SK-N-SH (cell line): ENCODE measurements around the gene TMEM60. TPM values are rescaled to one million over a fixed set of nuclear protein-coding genes. Genes with fewer than 3 reads are reported as not detected.

ENCODE experiments used
- CTCF ChIA-PET: fragments of 300-600, 350-600 bp; formaldehyde crosslinking; extraction: SDS; loops from one replicate; lab custom pipeline; 2021; lab: Yijun Ruan, JAX
- POLR2A ChIA-PET: fragments of 350-600 bp; sonication (Branson Sonifier 250); formaldehyde crosslinking; extraction: SDS; loops from one replicate; lab custom pipeline; 2020; ENCODE audit warnings: antibody characterized with exemption, inconsistent platforms; lab: Yijun Ruan, JAX
- DNase-seq: peaks from one replicate; pipeline ENCODE4 v3.0.0; 2012
- H2AFZ ChIP-seq: fragments of 200-600 bp; sonication (generic); 2 replicates; pipeline ENCODE4 v1.8.1; 2016; ENCODE audit warnings: antibody characterized with exemption, mild to moderate bottlenecking, low read depth
- H3F3A ChIP-seq: fragments of 200-600 bp; sonication (generic); replicated peaks from 2 replicates; pipeline ENCODE3; 2016; ENCODE audit warnings: antibody characterized with exemption, mild to moderate bottlenecking; ENCODE audit not compliant: insufficient read depth
- H3K27ac ChIP-seq, 2 experiments: fragments of 200-500 bp in 1 of 2; fragments of 200-600 bp in 1 of 2; sonication (Bioruptor generic) in 1 of 2; sonication (generic), shearing (Covaris generic) in 1 of 2; 2 replicates each; pipeline versions ENCODE4 v1.5.1 to v1.6.1; 2014 to 2016; ENCODE audit warnings: low read depth in 2 of 2, inconsistent platforms in 1 of 2, low read length in 1 of 2, mild to moderate bottlenecking in 1 of 2, mixed read lengths in 1 of 2
- H3K27me3 ChIP-seq: fragments of 200-600 bp; sonication (generic), shearing (Covaris generic); 2 replicates; pipeline ENCODE4 v1.6.1; 2016; ENCODE audit warnings: mixed run types; ENCODE audit not compliant: insufficient read depth
- H3K36me3 ChIP-seq, 2 experiments: fragments of 200-500 bp in 1 of 2; fragments of 200-600 bp in 1 of 2; sonication (Bioruptor generic) in 1 of 2; sonication (generic) in 1 of 2; replicated peaks in 1 of 2; 2 replicates each; pipeline versions ENCODE3 to v1.5.1; 2014 to 2016; ENCODE audit warnings: low read length in 1 of 2, mild to moderate bottlenecking in 1 of 2; ENCODE audit not compliant: insufficient read depth in 2 of 2, control insufficient read depth in 1 of 2
- H3K4me1 ChIP-seq, 2 experiments: fragments of 200-500 bp in 1 of 2; fragments of 200-600 bp in 1 of 2; sonication (Bioruptor generic) in 1 of 2; sonication (generic), shearing (Covaris generic) in 1 of 2; 2 replicates each; pipeline versions ENCODE4 v1.5.1 to v1.6.1; 2014 to 2016; ENCODE audit warnings: low read depth in 1 of 2, low read length in 1 of 2, mixed run types in 1 of 2; ENCODE audit not compliant: insufficient read depth in 2 of 2, control insufficient read depth in 1 of 2
- H3K4me2 ChIP-seq: fragments of 200-600 bp; sonication (generic), shearing (Covaris generic); 2 replicates; pipeline ENCODE4 v1.6.1; 2017; ENCODE audit warnings: mixed run types
- H3K4me3 ChIP-seq, 2 experiments: fragments of 200-500 bp in 1 of 2; fragments of 200-600 bp in 1 of 2; sonication (Bioruptor generic) in 1 of 2; sonication (generic), shearing (Covaris generic) in 1 of 2; 2 replicates each; pipeline versions ENCODE4 v1.5.1 to v1.8.1; 2014 to 2016; ENCODE audit warnings: low read depth in 2 of 2, inconsistent platforms in 1 of 2, low read length in 1 of 2, mild to moderate bottlenecking in 1 of 2, mixed read lengths in 1 of 2, moderate library complexity in 1 of 2
- H3K79me2 ChIP-seq: fragments of 200-600 bp; sonication (generic); 2 replicates; pipeline ENCODE4 v1.8.1; 2017; ENCODE audit warnings: mild to moderate bottlenecking; ENCODE audit not compliant: insufficient read depth
- H3K9ac ChIP-seq: fragments of 200-600 bp; sonication (generic); 2 replicates; pipeline ENCODE4 v1.6.1; 2017; ENCODE audit warnings: mixed run types
- H3K9me2 ChIP-seq: fragments of 200-600 bp; sonication (generic); 2 replicates; pipeline ENCODE4 v1.6.1; 2017; ENCODE audit warnings: mixed run types
- H3K9me3 ChIP-seq: fragments of 200-600 bp; sonication (generic); 2 replicates; pipeline ENCODE4 v1.6.1; 2017; ENCODE audit warnings: mixed run types, mild to moderate bottlenecking, moderate library complexity
- H4K20me1 ChIP-seq: fragments of 200-600 bp; sonication (generic); 2 replicates; pipeline ENCODE4 v1.6.1; 2017; ENCODE audit warnings: mild to moderate bottlenecking, mixed run types; ENCODE audit not compliant: insufficient read depth
- CTCF ChIP-seq: fragments of 200-600 bp; sonication (generic); IDR thresholded peaks from 2 replicates; pipeline ENCODE4 v1.6.1; 2017; ENCODE audit warnings: antibody characterized with exemption, mild to moderate bottlenecking, moderate library complexity
- ELF1 ChIP-seq: IDR thresholded peaks from 2 replicates; pipeline ENCODE4 v1.4.0; 2012
- EP300 ChIP-seq, 2 experiments: IDR thresholded peaks; 2 replicates each; pipeline versions ENCODE4 v1.4.0 to v1.6.1; 2012; ENCODE audit warnings: borderline replicate concordance in 1 of 2, low read depth in 1 of 2, low read length in 1 of 2
- FOSL2 ChIP-seq: IDR thresholded peaks from 2 replicates; pipeline ENCODE4 v1.4.0; 2012; ENCODE audit warnings: low read depth, mild to moderate bottlenecking, moderate library complexity, borderline replicate concordance
- FOXJ3 ChIP-seq: sonication (generic); formaldehyde crosslinking; IDR thresholded peaks from 2 replicates; pipeline ENCODE4 v1.5.1; 2020; ENCODE audit warnings: mild to moderate bottlenecking, missing genetic modification reagents
- GABPA ChIP-seq: IDR thresholded peaks from 2 replicates; pipeline ENCODE4 v1.4.0; 2012; ENCODE audit warnings: low read depth, mild to moderate bottlenecking
- JUND ChIP-seq: IDR thresholded peaks from 2 replicates; pipeline ENCODE4 v1.4.0; 2012
- MAX ChIP-seq: IDR thresholded peaks from 2 replicates; pipeline ENCODE4 v1.4.0; 2012; ENCODE audit warnings: low read depth
- MXI1 ChIP-seq: IDR thresholded peaks from 2 replicates; pipeline ENCODE4 v1.6.1; 2012; ENCODE audit warnings: mild to moderate bottlenecking, low read depth, low read length, improper control_type of control experiment
- NFIC ChIP-seq: IDR thresholded peaks from 2 replicates; pipeline ENCODE4 v1.4.0; 2012; ENCODE audit warnings: borderline replicate concordance
- RXRA ChIP-seq: IDR thresholded peaks from 2 replicates; pipeline ENCODE4 v1.4.0; 2012; ENCODE audit warnings: low read depth, mild to moderate bottlenecking, borderline replicate concordance
- SIN3A ChIP-seq: IDR thresholded peaks from 2 replicates; pipeline ENCODE4 v1.6.1; 2012; ENCODE audit warnings: low read depth, mild to moderate bottlenecking, low read length, moderate library complexity, borderline replicate concordance
- TAF1 ChIP-seq: IDR thresholded peaks from 2 replicates; pipeline ENCODE4 v1.6.1; 2012; ENCODE audit warnings: low read depth, mild to moderate bottlenecking, low read length, moderate library complexity, borderline replicate concordance
- TCF12 ChIP-seq: IDR thresholded peaks from 2 replicates; pipeline ENCODE4 v1.4.0; 2012
- YY1 ChIP-seq: IDR thresholded peaks from 2 replicates; pipeline ENCODE4 v1.4.0; 2012; ENCODE audit warnings: low read depth, mild to moderate bottlenecking
- WGBS: methylation state at CpG from one replicate; pipeline ENCODE4 v1.1.6; 2017; ENCODE audit warnings: low lambda C conversion rate; 5-methylcytosine and 5-hydroxymethylcytosine counted together
- polyA plus RNA-seq, 3 experiments: library from polyadenylated mRNA; depleted of rRNA; stranded (reverse); fragments of >200 nt; gene quantifications; 2 replicates each; pipeline ENCODE4 v1.2.3, GENCODE V29; 2012
- TF ChIP-seq, protein P1 (sequence below): IDR thresholded peaks from 2 replicates; pipeline ENCODE4 v1.6.1; 2012; ENCODE audit warnings: mild to moderate bottlenecking, low read depth, low read length, moderate library complexity

The TMEM60 gene
- polyA plus RNA-seq, 1 of the 3 experiments (the other 2 are of a cell fraction), result 24.8 TPM

DNA sequence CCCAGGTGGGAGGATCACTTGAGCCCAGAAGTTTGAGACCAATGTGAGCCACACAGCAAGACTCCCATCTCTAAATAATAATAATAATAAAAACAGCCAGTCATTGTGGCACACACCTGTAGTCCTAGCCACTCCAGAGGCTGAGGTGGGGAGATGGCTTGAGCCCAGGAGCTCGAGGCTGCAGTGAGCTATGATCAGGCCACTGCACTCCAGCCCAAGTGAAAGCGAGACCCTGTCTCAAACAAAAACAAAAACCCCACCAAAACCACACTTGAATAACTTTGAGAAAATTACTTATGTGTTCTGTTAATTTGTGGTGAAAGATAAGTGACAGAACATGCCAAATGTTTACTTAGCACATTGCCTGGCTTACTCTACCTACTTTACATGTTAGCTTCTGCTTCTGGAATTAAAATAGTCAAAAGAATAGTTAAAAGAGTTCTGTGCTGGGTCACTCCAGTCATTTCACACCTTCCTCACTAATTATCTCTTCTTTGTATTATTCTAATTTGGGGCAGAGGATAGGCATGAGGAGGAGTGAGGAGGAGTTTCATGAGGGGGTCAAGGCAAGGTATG lies 9.8 kb downstream of the TMEM60 start:
- no peaks in the 10 kb centered on the region for H3K9me3 ChIP-seq
- H3K79me2 ChIP-seq, result peaks cover 6% of the 10 kb centered on the region; the same call in 1 of the 2 replicates
- POLR2A ChIA-PET, result no interaction called here
- no peaks in the 10 kb centered on the region for H4K20me1 ChIP-seq
- H3K9ac ChIP-seq, result no peak overlapping the region
- no peak overlapping the region for H3K27ac ChIP-seq
- no peak overlapping the region for H3K4me2 ChIP-seq
- WGBS, result 100% methylated on average over 2 of the region's 2 CpGs
- H3K36me3 ChIP-seq, result peaks cover 5 to 21% of the 10 kb centered on the region in 2 experiments
- H3K4me1 ChIP-seq, result no peaks in the 10 kb centered on the region
- no peak for DNase-seq
- CTCF ChIA-PET, result interaction anchor here (1.0 to 1.3 kb wide), 2 partner anchors 29 to 137 kb away, joined by 4 to 5 read pairs; no protein-coding TSS in a partner anchor
- no peaks in the 10 kb centered on the region for H3K27me3 ChIP-seq
- peaks cover 17% of the 10 kb centered on the region for H3F3A ChIP-seq
- no peaks in the 10 kb centered on the region for H3K9me2 ChIP-seq
- no peak overlapping the region for H3K4me3 ChIP-seq
- no peak overlapping the region for H2AFZ ChIP-seq
- TF ChIP-seq FOSL2 (no peak), TCF12 (no peak), FOXJ3 (CRISPR knock-in tag) (no peak), MXI1 (no peak), GABPA (no peak), TAF1 (no peak), YY1 (no peak), MAX (no peak), SIN3A (no peak), NFIC (no peak)
- TF ChIP-seq, protein P1, sequence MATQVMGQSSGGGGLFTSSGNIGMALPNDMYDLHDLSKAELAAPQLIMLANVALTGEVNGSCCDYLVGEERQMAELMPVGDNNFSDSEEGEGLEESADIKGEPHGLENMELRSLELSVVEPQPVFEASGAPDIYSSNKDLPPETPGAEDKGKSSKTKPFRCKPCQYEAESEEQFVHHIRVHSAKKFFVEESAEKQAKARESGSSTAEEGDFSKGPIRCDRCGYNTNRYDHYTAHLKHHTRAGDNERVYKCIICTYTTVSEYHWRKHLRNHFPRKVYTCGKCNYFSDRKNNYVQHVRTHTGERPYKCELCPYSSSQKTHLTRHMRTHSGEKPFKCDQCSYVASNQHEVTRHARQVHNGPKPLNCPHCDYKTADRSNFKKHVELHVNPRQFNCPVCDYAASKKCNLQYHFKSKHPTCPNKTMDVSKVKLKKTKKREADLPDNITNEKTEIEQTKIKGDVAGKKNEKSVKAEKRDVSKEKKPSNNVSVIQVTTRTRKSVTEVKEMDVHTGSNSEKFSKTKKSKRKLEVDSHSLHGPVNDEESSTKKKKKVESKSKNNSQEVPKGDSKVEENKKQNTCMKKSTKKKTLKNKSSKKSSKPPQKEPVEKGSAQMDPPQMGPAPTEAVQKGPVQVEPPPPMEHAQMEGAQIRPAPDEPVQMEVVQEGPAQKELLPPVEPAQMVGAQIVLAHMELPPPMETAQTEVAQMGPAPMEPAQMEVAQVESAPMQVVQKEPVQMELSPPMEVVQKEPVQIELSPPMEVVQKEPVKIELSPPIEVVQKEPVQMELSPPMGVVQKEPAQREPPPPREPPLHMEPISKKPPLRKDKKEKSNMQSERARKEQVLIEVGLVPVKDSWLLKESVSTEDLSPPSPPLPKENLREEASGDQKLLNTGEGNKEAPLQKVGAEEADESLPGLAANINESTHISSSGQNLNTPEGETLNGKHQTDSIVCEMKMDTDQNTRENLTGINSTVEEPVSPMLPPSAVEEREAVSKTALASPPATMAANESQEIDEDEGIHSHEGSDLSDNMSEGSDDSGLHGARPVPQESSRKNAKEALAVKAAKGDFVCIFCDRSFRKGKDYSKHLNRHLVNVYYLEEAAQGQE, result no peak

- CTCF ChIA-PET, result interaction anchor here (1.2 kb wide), 1 partner anchor 27 kb away, joined by 3 read pairs; no protein-coding TSS in a partner anchor
- no peak overlapping the region for H3K9ac ChIP-seq
- TF ChIP-seq RXRA (no peak), MAX (no peak), CTCF (no peak), NFIC (no peak), EP300 (IDR thresholded peaks at IDR 0.05; ENCODE audit: borderline replicate concordance in 1 of 2, low read depth in 1 of 2, low read length in 1 of 2) (no peak), FOSL2 (no peak), ELF1 (no peak), JUND (no peak), TCF12 (no peak)
- TF ChIP-seq, protein P1, result no peak
Measured at GRCh38 chr7:77786741-77787140, 11.5 kb downstream of the TMEM60 start.

More at GRCh38 chr7:77786741-77787140, 11.5 kb downstream of the TMEM60 start:
- peaks cover 15 to 28% of the 10 kb centered on the region in 2 experiments for H3K36me3 ChIP-seq
- no peak overlapping the region for H3K4me3 ChIP-seq
- H3K9me2 ChIP-seq, result no peaks in the 10 kb centered on the region
- H2AFZ ChIP-seq, result no peak overlapping the region
- no peaks in the 10 kb centered on the region for H3K4me1 ChIP-seq
- H4K20me1 ChIP-seq, result no peaks in the 10 kb centered on the region
- POLR2A ChIA-PET, result no interaction called here
- no peak overlapping the region for H3K4me2 ChIP-seq
- H3K9me3 ChIP-seq, result no peaks in the 10 kb centered on the region
- no peaks in the 10 kb centered on the region for H3K27me3 ChIP-seq
- H3F3A ChIP-seq, result peaks cover 11% of the 10 kb centered on the region
- H3K79me2 ChIP-seq, result no peaks in the 10 kb centered on the region
- H3K27ac ChIP-seq, result no peak overlapping the region
- no peak for DNase-seq
